ENCODE measurements around the gene TCF4. TPM values are rescaled to one million over a fixed set of nuclear protein-coding genes. Genes with fewer than 3 reads are reported as not detected.

The TCF4 gene
- total and polyA plus RNA-seq, 2 of the 13 experiments (the other 11 are each of a cell fraction or from before 2014, with no cell fraction given): not detected

GRCh38 chr18:55497825-55498403 lies 90.1 kb downstream of the TCF4 start:
- Histone ChIP-seq H3K9me3 (ENCODE audit: low read length) (no peaks in the 10 kb centered on the region), H3K27me3 (ENCODE audit: control insufficient read depth in 1 of 2, insufficient read depth in 2 of 2, low read length in 2 of 2) (no peaks in the 10 kb centered on the region), H3K27ac (ENCODE audit: extremely low read length, insufficient read depth, low read length) (no peak overlapping the region), H3K9ac (ENCODE audit: insufficient read depth, low read depth, low read length) (no peak overlapping the region), H4K20me1 (ENCODE audit: insufficient read depth, low read length) (no peaks in the 10 kb centered on the region), H3K4me1 (ENCODE audit: insufficient read depth, low read length) (no peaks in the 10 kb centered on the region), H3K4me3 (replicated peaks in 1 of 3; ENCODE audit: insufficient read depth in 1 of 3, low read depth in 2 of 3, low read length in 3 of 3) (no peak overlapping the region), H3K36me3 (replicated peaks in 1 of 2; ENCODE audit: control insufficient read depth in 1 of 2, insufficient read depth in 2 of 2, low read length in 2 of 2) (no peaks in the 10 kb centered on the region), H3K79me2 (ENCODE audit: insufficient read depth, low read length) (no peaks in the 10 kb centered on the region), H2AFZ (ENCODE audit: low read length) (no peak overlapping the region), H3K4me2 (ENCODE audit: low read depth, low read length) (no peak overlapping the region)
- ChIA-PET CTCF (ENCODE audit: low intra/inter-chr PET ratio, low total read pairs) (no interaction called here), POLR2A (no interaction called here)
- no TSS peak for BruUV-seq (replicated peaks)
- TF ChIP-seq JARID2 (CRISPR knock-in tag; IDR thresholded peaks at IDR 0.05; ENCODE audit: insufficient replicate concordance): no peak
- no peak for TF ChIP-seq ESRRA (CRISPR knock-in tag; IDR thresholded peaks at IDR 0.05; ENCODE audit: low read depth)
- no peak for TF ChIP-seq ZNF567 (CRISPR knock-in tag; IDR thresholded peaks at IDR 0.05; ENCODE audit: borderline replicate concordance)
- TF ChIP-seq MATR3 (CRISPR knock-in tag; IDR thresholded peaks at IDR 0.05): no peak
- TF ChIP-seq PAF1 (CRISPR knock-in tag; IDR thresholded peaks at IDR 0.05): no peak
- WGBS (ENCODE audit: low lambda C conversion rate): 5% methylated on average over 4 of the region's 5 CpGs
- in situ Hi-C loops (cut with HindIII; ENCODE audit: extremely low pct_ligation_motif_present, low pct_unique_long_range_greater_than_20kb): no loop called here
- DNase-seq (ENCODE audit: low spot score) (no peak), ATAC-seq (no peak), FAIRE-seq (no peak)
- intact Hi-C loops (cut with micrococcal nuclease; ENCODE audit: unreplicated experiment): no loop called here

GRCh38 chr18:55494899-55495298 lies 93.1 kb downstream of the TCF4 start:
- intact Hi-C loops (cut with micrococcal nuclease; ENCODE audit: unreplicated experiment): no loop called here
- BruUV-seq (replicated peaks): no TSS peak
- no peak overlapping the region for H3K4me2 ChIP-seq (ENCODE audit: low read depth, low read length)
- H3K36me3 ChIP-seq (replicated peaks in 1 of 2; ENCODE audit: control insufficient read depth in 1 of 2, insufficient read depth in 2 of 2, low read length in 2 of 2): no peaks in the 10 kb centered on the region
- no peak for ATAC-seq
- DNase-seq (ENCODE audit: low spot score): no peak
- no peak overlapping the region for H3K4me3 ChIP-seq (replicated peaks in 1 of 3; ENCODE audit: insufficient read depth in 1 of 3, low read depth in 2 of 3, low read length in 3 of 3)
- POLR2A ChIA-PET: no interaction called here
- in situ Hi-C loops (cut with HindIII; ENCODE audit: extremely low pct_ligation_motif_present, low pct_unique_long_range_greater_than_20kb): no loop called here
- FAIRE-seq: no peak
- no peak overlapping the region for H3K9ac ChIP-seq (ENCODE audit: insufficient read depth, low read depth, low read length)
- CTCF ChIA-PET (ENCODE audit: low intra/inter-chr PET ratio, low total read pairs): no interaction called here
- no peaks in the 10 kb centered on the region for H3K9me3 ChIP-seq (ENCODE audit: low read length)
- WGBS (ENCODE audit: low lambda C conversion rate): 0% methylated on average over 1 of the region's 1 CpG
- no peaks in the 10 kb centered on the region for H3K27me3 ChIP-seq (ENCODE audit: control insufficient read depth in 1 of 2, insufficient read depth in 2 of 2, low read length in 2 of 2)
- H4K20me1 ChIP-seq (ENCODE audit: insufficient read depth, low read length): no peaks in the 10 kb centered on the region
- H3K4me1 ChIP-seq (ENCODE audit: insufficient read depth, low read length): no peaks in the 10 kb centered on the region
- H3K27ac ChIP-seq (ENCODE audit: extremely low read length, insufficient read depth, low read length): no peak overlapping the region
- H3K79me2 ChIP-seq (ENCODE audit: insufficient read depth, low read length): no peaks in the 10 kb centered on the region
- H2AFZ ChIP-seq (ENCODE audit: low read length): no peak overlapping the region
- TF ChIP-seq PAXIP1 (CRISPR knock-in tag; conservative IDR thresholded peaks at IDR 0.05): no peak
- TF ChIP-seq TEAD2 (CRISPR knock-in tag; IDR thresholded peaks at IDR 0.05): no peak
- TF ChIP-seq ZFP62 (CRISPR knock-in tag; IDR thresholded peaks at IDR 0.05): no peak
- TF ChIP-seq ZNF576 (CRISPR knock-in tag; IDR thresholded peaks at IDR 0.05): no peak
- TF ChIP-seq HNF4A (CRISPR knock-in tag; IDR thresholded peaks at IDR 0.05): no peak
- TF ChIP-seq ARHGAP35 (CRISPR knock-in tag; IDR thresholded peaks at IDR 0.05; ENCODE audit: borderline replicate concordance): no peak
- no peak for TF ChIP-seq ZNF280B (CRISPR knock-in tag; IDR thresholded peaks at IDR 0.05; ENCODE audit: borderline replicate concordance)
- no peak for TF ChIP-seq ZNF414 (CRISPR knock-in tag; IDR thresholded peaks at IDR 0.05)

Measured in HepG2 (cell line).